Stimulated activated naive CD4-positive, alpha-beta T cell (primary cell): ENCODE measurements around the gene UNKL.
A peak's percentile ranks its signal among the peaks of the same experiment; 100 is the strongest.
"Not testable (repeated sequence)": the region's sequence is repeated elsewhere in the genome, so short reads cannot be mapped to it uniquely, and the experiment has no call there.

Experiments
- DNase-seq, 6 experiments: peaks; one replicate each; lab custom pipeline; 2025; lab: John Stamatoyannopoulos, UW

UNKL gene

DNA sequence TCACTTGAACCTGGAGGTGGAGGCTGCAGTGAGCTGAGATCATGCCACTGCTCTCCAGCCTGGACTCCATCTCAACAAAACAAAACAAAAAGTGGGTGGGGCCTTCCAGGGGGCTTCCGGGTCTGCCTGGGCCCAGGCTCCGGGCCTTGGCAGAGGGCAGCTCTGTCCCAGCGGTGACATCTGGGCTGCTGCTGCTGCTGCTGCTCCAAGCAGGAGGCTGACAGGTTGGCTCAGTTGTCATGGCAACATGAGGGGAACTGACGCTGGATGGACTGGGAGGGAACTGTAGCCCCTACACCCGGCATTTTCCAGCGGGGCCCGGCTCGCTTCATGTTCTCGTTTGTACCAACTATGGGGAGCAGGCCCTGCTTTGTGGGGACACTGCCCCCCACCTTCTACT lies 77.0 kb downstream of the UNKL start:
- no peak for DNase-seq

DNA sequence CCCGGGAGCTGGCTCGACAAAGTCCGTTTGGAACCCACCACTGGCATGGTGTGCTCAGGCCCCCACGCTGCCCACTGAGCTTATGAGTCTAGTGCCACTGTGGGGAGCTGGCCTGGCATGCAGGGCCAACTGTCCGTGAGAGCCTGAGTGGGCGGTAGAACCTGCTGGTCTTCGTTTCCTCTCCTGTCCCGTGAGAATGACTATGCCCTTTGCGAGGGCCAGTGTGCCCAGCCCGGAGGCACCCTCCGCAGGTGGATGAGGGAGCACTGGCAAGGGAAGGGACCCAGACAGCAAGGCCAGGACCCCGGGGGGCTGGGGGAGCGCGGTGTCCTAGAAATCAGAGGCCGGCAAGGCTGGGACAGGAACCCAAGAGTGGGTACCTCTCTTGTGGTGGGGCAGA lies 77.9 kb downstream of the UNKL start:
- DNase-seq: no peak

DNA sequence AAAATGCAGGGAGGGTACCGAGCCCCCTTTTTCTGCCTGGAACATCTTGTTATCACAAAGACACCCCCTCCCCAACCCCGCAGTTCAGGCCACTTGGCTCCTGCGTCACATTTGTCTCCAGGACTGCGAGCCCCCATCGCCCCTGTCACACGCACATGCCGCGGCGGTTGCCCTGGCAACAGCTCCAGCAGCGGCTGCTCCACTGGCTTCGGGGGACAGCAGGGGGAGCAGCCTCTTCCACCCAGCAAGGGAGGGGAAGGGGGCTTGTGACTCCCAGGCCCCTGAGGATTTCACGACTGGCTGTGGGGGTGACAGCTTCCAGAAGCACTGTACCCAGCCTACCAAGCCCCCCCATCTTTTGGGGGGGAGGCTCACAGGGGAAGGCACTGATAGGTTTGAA lies 78.5 kb downstream of the UNKL start:
- no peak for DNase-seq

DNA sequence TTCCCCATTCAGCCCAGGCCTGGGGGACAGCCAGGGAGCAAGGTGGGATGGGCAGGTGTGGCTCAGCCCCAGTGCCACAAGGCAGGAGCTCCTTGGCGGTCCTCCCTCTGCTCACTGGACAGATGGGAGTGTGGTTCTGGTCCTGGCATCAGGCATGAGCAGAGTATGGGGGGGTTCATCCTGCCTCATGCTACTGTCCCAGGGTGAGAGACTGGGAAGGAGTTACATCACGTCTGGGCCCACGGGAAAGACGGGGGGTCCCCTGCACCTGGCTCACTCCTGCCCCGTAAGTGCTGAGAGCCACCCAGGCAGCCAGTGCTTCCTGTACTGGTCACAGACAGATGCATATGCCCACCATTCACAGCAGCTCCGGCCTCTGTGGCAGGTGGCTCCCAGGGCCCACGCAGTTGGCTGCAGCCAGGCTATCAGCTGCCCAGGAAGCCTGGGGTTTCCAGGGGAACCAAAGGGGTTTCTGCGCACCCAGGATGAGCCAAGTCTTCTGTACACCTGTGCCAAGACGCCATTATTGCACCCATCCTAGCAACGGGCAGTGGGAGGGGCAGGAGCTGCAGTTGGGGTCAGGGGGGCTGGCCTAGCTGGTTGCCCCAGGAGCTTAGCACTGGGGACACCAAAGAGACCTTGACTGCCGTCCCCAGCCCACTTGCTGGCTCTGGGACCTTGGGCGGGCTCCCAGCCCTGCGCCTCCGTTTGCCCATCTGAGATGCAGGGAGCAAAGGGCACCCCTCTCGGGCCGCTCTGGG lies 79.1 kb downstream of the UNKL start:
- no peak for DNase-seq

DNA sequence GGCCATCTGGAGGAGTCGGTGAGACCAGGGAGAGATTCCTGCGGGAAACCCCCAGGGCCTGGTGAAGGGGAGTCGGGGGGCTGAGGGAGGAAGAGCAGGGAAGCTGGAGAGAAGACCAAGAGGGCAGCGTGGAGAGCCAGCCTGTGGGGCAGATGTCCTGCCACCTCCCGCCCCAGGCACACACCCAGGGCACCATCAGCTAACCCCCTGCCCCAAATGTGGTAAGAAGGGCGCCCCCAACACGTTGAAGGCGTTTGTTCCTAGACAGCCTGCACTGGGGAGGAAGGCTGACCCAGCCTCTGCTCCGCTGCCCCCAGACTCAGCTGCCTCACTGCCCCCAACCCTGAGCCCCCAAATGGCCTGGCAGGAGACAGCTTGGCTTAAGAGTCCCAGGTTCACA lies 79.8 kb downstream of the UNKL start:
- no peak for DNase-seq

DNA sequence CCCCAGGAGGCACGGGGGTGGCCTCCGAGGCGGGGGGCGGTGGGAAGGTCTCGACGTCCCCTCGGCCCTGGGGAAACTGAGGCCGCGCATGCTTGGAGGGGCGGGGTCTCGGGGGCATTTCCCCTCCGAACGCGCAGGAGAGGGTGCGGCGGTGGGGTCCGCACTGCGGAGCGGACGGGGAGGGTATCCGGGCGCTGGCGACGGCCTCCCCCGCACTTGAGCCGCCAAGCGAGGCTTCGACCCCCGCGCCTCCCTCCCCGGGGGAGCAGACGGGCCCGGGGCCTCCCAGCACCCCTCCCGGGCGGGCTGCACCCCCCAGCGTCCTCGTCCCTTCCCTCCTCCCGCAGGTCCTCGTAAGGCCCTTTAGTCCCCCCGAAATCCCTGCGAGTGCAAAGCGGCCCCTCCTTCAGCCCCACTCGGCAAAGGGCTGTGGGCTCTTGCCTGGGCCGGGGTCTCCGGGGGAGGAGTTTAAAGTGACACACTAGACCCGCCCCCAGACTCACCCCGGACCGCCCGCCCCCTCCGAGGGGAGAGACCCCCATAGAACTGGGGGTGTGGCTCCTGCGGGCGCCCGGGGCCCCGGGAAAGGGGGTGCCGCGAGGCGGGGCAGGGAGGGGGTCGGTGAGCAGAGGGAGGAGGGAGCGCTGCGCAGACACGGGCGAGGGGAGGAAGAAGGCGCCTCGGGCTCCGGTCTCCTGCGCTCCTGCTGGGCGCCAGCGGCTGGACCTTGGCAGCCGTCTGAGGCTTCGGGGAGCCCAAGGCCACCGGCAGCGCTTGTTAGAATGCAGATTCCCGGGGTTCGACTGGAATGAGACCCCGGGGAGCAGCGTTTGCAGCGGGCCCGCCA lies 80.4 kb downstream of the UNKL start:
- no peak for DNase-seq

DNA sequence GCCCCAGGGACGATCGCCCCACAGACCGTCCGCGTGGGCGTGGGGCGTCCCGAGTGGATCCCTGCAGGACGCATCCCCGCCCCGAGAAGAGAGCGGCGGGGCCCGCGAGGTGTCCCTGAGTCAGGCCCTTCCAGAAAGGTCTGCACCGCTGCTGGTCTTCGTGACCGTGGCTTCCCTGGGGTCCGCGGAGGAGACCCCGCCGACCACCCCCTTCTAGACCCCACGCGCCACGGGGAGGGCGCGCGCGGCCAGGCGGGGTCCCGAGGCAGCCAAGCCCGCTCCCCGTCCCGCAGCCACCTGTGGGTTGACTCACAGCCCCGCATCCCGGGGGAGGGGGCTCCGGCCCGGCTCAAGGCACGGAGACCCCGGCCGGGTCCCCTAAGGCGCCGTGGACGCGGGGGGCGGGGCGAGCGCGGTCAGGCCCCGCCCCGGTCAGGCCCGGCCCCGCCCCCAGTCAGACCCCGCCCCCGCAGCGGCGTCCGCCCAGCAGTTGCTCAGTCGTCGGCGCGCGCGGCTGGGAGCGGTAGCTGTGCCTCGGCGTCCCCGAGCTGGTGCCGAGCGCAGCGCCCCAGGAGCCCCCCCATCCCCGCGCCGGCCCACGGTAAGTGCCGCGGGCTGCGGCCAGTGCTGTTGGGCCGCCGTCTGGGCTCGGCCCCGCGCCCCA lies 81.2 kb downstream of the UNKL start, which contains the start of gene BAIAP3:
Gene BAIAP3 (plus strand): TSS at position 497 of the 664 bp plus-strand sequence. CDS start 4,905 bp downstream, outside the sequence.
- DNase-seq: peak in 5 of 6 experiments; percentile 13 to 37 (median 24)

DNA sequence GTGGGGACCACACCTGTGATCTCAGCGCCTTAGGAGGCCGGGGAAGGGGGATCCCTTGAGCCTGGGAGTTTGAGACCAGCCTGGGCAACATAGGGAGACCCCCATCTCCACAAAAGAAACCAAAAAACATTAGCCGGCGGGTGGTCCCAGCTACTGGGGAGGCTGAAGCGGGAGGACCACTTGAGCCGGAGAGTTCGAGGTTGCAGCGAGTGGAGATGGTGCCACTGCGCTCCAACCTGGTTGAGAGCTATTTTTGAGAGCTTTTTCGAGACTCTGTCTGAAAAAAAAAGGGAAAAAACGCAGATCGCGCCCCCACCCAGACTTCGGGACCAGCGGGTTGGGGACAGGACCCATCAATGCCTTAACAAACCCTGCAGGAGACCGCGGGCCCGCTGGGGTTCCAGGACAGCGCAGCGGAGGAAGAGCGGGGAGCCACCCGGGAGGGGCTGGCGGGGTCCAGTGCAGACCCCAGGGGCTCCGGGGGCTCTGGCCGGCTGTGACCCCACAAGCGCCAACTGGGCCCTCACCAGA lies 81.8 kb downstream of the UNKL start:
- no peak for DNase-seq

DNA sequence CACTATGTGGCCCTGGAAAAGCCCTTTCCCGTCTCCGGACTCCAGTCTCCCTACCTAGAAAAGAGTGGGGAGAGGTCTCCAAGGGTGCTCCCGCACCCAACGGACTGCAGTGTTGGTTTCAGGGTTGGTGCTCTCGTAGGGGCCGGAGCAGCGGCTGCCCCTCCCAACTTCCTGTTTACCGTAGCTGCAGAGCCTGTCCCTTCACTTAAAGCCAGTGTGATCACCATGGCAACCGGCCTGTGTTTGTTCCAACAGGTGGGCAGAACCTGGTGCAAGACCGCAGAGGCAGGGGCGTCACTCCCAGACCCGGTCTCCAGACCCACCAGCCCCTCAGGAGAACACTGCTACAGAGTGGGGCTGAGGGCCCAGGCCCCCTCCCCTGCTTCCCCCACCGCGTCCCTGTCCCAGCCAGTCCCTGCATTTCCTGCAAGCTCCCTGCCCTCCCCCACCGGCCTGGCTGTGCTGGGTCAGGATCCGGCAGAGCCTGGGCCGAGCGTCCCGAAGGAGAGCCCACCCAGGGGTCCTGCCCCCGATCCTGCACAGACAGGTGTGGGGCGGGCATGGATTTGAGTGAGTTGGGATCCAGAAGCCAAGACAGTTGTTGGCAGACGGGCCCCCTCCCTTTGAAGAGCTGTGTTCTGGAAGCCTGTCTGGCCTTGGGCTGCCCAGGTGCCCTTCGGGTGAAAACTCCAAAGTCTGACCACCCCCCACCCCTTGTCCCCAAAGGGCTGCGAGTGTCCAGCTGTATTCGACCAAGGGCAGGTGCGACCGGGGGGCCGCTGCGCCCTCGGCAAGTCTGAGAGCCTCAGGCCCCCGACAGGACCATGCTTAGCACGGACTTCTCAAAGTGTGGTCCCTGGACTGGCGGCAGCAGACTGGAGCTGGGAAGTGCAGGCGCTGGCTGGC lies 82.5 kb downstream of the UNKL start:
- DNase-seq: peak in 1 of 6 experiments; percentile 16

DNA sequence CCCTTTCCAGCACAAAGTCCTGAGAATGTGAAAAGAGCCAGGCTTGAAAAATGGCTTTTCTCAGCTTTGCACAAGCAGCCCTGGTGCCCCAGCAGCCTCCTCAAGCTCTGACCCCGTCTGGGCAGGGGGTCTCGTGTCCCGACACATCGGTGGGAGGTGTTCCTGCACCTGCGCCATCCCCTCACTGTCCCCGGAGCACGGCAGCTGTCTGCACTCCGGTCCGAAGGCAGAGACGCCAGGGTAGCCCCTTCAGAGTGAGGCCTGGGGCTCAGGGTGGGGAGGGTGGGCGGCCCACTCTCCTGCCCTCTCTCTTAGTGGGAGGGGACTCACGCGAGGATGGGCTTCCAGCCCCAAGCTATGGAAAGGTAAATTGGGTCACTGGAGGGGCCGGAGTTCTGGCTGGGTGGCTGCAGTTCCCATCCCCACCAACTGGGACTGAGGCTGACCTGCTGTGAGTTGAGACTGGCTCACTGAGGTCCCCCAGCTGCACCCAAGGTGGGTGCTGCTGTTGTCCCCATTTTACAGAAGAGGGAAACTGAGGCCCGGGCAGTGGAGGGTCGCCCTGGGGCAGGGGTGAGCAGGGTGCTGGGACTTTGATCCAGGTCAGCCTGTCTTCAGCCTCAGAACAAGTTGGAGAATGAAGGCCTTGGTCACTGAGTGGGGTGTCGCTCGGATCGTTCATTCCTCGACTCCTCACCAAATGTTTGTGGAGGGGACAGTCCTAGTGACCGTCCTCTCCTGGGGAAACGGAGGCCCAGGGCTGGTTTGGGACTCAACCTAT lies 83.4 kb downstream of the UNKL start:
- no peak for DNase-seq

DNA sequence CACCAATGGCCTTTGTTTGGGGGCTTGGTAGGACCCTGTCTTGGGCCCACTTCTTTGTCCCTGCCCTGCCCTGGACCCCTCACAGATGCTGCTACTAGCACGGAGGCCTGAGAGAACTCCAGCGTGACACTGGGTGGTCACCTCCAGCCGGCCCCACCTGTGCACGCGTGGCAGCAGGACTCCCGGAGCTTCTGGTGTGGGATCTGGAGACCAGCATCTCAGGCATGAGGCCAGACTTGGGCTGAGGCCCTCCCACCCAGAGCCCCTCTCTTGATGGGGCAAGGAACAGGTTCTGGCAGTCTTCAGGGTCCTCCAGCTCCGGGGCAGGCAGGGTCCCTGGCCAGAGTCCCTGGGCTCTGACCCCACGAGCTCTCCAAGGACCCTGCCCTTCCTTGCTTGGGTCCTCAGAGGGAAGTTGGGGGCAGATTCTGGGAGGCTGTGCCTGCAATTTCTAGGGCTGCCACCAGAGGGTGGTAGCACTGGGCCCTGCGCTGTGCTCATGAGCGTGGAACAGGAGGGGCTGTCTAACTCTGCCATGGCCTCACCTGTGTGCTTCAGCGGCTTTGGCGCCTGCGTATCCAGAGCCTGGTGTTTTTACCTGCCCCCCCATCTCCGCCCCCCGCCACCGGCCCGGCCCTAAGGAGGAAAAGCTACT lies 84.1 kb downstream of the UNKL start:
- no peak for DNase-seq

DNA sequence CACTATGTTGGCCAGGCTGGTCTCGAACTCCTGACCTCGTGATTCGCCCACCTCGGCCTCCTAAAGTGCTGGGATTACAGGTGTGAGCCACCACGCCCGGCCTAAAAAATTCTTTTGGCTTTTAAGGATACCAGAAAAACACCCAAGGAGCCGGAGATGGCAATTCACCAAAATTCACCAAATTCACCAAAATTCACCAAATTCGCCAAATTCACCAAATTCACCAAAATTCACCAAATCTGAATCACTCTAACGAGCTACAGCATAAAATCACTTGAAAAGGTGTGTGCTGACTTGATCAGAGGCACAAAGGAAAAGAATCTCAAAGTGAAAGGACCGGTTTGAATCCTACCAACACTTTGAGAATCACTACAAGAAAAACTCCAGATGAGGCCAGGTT lies 85.5 kb downstream of the UNKL start:
- DNase-seq: not testable (repeated sequence)

DNA sequence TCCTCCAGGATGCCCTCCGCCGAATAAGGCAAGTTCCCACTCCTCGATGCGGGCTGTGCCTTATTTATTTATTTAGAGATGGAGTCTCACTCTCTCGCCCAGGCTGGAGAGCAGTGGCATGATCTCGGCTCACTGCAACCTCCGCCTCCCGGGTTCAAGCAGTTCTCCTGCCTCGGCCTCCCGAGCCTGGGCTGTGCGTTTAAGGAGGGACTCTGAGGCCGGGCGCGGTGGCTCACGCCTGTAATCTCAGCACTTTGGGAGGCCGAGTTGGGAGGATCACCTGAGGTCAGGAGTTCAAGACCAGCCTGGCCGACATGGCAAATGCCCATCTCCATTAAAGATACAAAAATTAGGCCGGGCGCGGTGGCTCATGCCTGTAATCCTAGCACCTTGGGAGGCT lies 86.4 kb downstream of the UNKL start:
- DNase-seq: not testable (repeated sequence)

DNA sequence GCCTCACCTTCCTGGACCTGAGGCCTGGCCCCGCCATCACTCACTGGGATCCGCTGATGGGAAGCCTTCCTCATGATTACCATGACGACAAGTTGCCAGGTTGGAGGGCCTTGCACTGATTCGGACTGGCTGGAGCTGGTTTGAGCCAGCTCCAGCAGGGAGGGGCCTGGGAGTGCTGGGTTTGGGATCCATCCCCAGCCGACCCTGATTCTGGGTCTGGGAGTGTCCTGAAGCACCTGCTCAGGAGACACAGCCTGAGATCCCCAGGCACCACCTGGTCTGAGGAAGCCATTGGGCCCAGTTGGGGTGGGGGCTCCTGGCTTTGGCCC lies 86.9 kb downstream of the UNKL start:
- no peak for DNase-seq

DNA sequence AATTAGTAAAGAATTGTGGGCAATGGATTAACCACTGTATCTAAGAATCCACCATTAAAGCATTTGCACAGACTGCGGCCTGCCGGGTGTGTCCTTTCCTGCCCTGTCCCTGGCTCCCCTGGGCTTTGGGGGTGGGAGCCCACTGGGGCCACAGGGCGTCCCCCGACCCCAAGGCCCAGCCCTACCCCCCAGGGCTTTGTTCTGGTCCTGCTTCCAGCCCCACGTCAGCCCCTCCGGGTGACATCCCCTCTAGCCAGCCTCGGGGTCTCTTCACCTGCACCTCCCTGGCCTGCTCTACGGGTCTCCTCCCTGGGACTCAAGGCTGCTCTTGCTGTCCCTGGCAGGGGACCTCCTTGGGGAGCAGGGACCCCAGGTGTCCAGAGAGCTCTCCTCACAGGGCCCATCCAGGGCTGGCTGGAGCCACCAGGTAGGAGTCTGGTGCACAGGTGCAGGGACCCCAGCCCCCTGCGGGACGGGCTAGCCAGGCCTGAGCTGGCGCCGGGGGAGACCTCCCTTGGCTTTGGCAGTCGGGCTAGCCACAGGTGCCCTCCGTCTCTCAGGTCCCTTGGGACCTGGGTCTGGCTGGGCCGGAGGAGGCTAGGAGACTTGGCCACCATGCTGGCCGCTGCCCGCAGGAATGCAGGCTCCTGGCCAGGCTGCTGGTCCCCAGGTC lies 87.4 kb downstream of the UNKL start:
- no peak for DNase-seq

DNA sequence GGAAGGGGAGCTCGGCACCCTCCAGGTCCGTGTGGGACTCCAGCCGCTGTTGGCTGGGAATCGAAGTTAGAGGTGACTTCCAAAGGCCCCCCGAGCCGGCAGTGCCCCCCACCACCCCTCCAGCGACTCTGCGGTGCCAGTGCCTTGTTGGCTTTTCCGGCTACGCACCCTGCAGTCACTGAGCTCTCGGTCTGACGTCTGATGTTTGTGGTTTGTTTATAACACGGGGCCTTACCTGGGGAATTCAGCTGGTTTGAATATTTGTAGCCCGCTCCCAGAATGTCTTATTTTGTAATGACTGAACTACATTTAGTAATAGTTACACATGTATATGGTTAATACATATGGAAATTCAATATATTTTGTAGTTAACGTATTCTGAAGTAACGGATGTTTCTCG lies 88.1 kb downstream of the UNKL start:
- DNase-seq: no peak

DNA sequence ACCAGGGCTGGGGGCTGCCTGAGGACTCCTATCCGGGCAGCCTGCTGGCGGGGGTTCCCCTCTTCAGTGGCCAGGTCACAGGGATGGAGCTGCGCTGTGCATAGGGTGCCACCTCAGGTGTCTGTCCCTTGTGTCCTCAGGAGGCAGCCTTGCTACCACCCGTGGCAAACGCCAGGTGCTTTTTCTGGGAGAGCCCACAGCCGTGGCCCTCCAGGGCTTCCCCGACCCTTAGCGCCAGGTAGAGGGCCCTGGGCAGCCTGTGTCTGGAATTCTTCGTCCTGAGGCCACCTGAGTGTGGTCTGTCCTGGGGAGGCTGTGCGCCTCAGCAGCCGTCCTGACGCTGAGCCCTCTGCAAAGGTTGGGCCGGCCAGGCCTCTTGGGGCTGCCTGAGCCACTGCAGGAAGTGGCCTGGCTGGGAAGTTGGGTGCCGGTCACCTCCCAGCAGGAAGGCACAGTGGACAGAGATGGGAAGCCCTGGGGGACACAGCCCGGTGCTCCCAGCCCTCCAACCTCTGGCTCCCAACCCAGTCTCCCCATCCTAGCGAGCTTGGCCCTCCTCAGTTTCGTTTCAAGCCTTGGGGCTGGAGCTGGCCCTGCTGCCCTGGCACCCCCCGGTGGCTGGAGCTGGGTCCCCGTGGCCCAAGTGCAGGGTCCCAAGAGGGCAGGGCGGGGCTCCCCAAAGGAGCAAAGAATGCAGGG lies 88.7 kb downstream of the UNKL start:
- no peak for DNase-seq

DNA sequence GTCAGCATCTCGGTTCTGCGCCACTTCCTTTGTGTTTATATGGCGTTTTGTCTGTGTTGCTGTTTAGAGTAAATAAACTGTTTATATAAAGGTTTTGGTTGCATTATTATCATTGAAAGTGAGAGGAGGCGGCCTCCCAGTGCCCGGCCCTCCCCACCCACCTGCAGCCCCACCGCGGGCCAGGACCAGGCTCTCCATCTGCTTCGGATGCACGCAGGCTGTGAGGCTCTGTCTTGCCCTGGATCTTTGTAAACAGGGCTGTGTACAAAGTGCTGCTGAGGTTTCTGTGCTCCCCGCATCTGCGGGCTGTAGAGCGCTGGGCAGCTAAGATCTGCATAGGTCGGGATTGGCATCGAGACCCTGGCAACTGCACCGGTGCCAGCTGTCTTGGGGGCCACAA lies 89.2 kb downstream of the UNKL start:
- no peak for DNase-seq

DNA sequence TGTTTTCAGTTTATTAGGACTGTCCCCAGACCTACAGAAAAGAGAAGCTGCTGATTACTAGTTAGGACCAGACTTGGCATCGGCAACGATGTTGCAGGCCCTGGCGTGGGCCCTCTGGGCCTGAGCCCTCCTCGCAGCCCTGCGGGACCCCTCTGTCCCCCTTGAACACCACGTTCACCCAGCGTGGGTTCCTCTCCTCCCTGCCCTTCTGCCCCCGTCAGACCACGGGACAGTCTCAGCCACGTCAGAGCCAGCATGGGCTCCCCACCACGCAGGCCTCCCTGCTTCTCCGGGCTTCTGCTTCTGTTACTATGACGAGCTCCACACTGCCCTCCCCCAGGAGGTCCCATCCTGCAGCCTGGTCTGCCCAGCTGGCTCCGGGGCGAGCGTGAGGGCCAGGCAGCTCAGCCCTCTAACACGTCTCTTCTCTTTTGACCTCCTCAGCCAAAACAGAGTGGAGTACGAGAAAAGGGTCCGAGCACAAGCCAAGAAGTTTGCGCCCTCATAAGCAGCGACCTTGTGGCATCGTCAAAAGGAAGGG lies 90.1 kb downstream of the UNKL start:
- no peak for DNase-seq
